NCI-H1694 treated with DMSO at 0.1 percent for 48 hours (cell line): ENCODE measurements around the gene SP3.

Source experiments
- DNase-seq: peaks from one replicate; lab custom pipeline; 2025; lab: John Stamatoyannopoulos, UW

Gene SP3

GRCh38 chr2:173966274-173967098 is 1.3 kb upstream of the SP3 start:
- no peak for DNase-seq

DNA sequence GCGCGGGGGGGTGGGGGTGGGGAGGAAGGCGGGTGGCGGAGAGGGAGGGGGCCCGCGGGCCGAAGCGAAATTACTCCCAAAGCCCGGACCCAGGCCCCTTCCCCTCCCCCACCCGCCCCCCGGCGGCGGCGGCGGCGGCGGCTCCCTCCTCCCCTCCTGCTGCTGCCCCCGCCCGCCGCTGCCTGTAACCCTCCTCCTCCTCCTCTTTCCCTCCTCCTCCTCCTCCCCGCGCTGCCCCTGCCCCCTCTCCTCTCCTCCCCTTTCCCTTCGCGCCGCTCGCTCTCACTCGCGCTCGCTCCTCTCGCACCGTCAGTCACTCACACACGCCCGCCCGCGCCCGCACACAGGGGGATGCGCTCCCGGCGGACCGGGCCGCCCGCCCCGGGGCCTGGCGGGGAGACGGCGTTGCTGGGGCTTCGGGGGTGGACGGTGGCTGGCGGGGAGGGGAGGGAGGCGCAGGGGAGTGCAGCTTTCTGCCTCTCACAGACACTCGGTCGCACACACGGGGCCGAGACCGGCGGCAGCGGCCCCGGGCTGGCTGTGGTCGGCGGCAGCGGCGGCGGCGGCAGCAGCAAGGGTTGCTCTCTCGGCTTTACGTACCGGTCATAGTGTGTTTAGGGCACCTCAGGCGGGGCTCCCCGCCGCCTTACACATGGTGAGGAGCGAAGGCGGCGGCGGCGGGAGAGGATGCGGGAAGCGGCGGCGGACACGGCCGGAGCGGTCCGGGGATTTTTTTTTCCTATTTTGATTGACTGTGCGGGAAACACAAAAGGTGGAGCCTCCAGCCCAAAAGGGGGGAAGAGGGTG is 405 bp downstream of the SP3 start:
- peak; percentile 79 for DNase-seq

- DNase-seq = peak; percentile 86
These were observed 1.2 kb downstream of the SP3 start for GRCh38 chr2:173963817-173964564.

DNA sequence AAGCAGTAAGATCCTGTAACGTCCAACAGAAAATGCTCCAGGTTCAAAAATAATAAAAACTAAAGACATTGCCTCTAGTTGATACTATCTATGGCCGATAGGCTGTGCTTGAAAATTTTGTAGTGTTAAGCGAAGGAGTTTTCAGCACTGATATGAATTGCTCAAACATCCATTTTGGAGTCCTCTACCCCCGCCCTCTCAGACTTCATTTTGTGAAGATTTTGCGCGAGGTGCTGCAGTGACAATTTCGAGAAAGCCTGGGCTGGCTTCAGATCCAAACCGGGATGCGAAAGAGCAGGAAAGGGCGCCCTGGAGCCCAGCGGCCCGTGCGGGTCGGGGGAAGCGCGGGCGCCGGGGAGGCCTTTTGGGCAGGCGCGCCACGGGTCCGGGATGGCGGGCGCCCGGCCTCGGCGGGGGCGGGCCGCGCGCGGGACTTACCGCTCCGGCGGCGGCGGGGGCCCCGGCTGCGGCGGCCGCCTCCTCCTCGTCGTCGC is 1.8 kb downstream of the SP3 start:
- peak; percentile 80 for DNase-seq

GRCh38 chr2:173962583-173963110 is 2.5 kb downstream of the SP3 start:
- DNase-seq = peak; percentile 39

DNA sequence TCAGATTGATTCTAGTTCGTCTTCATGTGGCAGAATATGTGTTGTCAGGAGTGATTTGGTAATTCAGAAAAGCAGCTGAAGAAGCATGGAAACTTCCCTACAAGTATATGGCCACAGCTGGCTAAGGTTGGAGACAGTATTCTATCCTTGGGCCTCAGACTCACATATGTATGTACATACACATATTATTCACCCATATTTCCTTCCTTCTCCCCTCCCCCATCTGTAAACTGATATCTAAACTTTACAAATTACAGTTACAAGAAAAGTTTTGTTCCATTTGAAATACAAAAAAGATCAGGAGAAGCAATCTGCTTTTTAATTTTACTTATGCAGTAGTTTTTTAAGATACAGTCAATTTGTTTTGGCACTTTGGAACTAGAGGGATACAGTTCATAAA is 3.1 kb downstream of the SP3 start:
- peak; percentile 17 for DNase-seq

DNA sequence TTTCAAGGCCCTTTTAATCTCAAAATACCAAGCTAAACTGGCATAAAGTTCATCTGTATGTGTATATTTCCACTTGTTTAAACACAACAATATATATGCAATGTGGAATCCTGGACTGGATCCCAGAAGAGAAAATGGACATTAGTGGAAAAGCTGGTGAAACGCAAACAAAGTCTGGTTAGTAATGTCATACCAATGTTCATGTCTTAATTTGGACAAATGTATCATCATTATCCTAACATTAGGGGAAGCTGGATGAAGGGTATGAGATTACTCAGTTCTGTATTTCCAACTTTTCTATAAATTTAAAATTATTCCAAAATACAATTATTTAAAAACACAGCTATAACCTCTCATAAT is 3.8 kb downstream of the SP3 start:
- DNase-seq = no peak

GRCh38 chr2:173959909-173960308 is 5.3 kb downstream of the SP3 start:
- DNase-seq = no peak

DNA sequence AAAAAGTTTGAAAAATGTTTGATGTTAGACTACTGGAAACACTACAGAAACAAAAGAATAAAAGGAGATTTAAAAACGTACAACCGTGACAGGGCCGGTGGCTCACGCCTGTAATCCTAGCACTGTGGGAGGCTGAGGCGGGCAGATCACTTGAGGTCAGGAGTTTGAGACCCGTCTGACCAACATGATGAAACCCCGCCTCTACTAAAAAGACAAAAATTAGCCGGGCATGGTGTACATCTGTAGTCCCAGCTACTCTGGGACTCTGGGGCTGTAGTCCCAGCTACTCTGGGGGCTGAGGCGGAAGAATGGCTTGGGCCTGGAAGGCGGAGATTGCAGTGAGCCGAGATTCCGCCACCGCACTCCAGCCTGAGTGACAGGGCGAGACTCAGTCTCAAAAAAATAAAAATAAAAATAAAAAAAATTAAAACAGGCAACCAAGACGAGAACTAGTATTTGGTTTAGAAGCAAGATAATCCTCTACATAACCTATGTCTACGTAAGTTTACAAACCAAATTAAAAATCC is 5.8 kb downstream of the SP3 start:
- DNase-seq = no peak

- no peak for DNase-seq
These were observed 6.9 kb downstream of the SP3 start for GRCh38 chr2:173958198-173958846.

GRCh38 chr2:173957517-173957916 is 7.7 kb downstream of the SP3 start:
- DNase-seq = no peak

DNA sequence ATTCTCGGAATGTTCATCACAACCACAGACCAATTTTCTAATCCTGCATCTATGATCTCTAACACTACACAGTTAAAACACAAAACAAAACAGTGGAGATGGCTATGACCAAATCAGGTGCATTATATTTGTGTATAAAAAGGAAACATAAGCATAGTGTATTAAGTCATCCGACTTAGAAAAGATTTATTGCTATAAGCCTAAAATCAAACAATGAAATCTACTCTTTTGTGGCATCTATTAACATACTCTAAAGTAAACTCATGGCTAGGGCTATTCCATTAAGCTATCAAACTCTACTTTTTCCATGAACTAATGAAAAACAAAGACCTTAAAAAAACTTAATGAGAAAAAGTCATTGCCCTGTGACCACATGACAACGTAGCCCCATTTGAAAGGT is 8.7 kb downstream of the SP3 start:
- no peak for DNase-seq

DNA sequence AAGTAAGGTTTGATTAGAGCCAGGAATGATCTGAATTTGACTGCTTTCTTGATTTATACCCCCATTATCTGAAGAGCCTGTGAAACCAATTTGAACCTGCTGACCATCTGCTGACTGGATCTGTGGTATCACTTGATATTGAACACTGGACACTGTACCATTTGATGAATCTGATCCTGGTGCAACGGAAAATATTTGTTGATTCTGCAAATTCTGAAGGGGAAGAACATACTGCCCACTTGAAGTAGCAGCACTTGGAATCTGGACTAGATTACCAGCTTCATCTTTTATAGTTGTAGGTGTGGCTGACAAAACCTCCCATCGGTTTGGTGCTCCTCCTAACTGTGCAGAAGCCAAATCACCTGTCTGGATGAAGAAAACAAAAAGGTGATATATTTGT is 9.3 kb downstream of the SP3 start:
- DNase-seq = no peak

DNA sequence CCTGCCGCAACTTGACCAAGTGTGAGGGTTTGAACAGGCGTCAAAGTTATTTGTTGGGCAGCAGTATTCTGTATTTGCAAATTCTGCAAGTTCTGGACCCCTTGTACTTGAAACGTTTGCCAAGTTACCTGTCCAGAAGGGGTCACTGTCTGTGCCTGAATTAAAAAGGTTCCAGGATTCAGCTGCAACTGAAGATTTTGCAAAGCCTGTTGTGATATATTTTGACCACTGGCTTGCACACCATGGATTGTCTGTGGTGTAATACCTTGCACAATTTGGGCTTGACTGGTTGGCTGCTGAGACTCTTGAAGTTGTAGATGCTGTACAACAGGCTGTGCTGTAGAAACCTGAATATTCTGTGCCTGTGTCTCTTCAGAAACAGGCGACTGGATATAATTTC is 10.2 kb downstream of the SP3 start:
- no peak for DNase-seq

GRCh38 chr2:173953047-173953424 is 12.1 kb downstream of the SP3 start:
- DNase-seq = no peak

DNA sequence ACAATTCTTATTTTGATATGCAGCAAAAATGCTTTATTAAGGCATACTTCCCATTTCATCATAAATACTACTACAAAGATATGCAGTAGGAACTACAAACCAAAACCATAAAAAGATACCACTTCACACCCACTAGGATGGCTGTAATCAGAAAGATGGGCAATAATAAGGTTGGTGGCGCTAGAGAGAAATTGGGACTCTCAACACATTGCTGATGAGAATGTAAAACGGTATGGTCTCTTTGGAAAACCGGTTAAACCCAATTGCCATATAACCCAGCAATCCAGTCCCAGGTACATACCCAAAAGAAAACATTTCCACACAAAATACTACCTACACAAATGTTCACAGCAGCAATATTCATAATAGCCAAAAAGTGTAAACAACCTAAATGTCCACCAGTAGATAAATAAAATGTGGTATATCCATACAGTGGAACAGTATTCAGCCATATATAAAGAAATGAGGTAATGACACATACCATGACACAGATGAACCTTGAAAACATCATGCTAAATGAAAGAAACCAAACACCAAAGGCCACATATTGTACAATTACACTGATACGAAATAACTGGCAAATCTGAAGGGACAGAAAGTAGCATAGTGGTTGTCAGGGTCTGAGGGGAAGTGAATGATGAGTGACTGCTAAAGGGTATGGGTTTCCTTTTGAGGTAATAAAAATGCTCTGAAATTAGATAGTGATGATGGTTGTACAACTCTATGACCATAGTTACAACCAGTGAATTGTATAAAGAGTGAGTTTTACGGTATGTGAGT is 12.7 kb downstream of the SP3 start:
- no peak for DNase-seq

- no peak for DNase-seq
These were observed 16.3 kb downstream of the SP3 start for GRCh38 chr2:173948842-173949241.

GRCh38 chr2:173948198-173948597 is 17.0 kb downstream of the SP3 start:
- no peak for DNase-seq

- DNase-seq = no peak
These were observed 18.0 kb downstream of the SP3 start for GRCh38 chr2:173947131-173947530.

GRCh38 chr2:173943738-173944137 is 21.4 kb downstream of the SP3 start:
- DNase-seq = no peak
